Measurements from ENCODE around the gene MAPK11. TPM values are rescaled to one million over a fixed set of nuclear protein-coding genes. Genes with fewer than 3 reads are reported as not detected.

MAPK11 gene
- total and polyA plus RNA-seq, 9 of the 15 experiments (the other 6 are each of a cell fraction or from before 2014, with no cell fraction given) = 0.06 to 14.6 (median 5.3) TPM

DNA sequence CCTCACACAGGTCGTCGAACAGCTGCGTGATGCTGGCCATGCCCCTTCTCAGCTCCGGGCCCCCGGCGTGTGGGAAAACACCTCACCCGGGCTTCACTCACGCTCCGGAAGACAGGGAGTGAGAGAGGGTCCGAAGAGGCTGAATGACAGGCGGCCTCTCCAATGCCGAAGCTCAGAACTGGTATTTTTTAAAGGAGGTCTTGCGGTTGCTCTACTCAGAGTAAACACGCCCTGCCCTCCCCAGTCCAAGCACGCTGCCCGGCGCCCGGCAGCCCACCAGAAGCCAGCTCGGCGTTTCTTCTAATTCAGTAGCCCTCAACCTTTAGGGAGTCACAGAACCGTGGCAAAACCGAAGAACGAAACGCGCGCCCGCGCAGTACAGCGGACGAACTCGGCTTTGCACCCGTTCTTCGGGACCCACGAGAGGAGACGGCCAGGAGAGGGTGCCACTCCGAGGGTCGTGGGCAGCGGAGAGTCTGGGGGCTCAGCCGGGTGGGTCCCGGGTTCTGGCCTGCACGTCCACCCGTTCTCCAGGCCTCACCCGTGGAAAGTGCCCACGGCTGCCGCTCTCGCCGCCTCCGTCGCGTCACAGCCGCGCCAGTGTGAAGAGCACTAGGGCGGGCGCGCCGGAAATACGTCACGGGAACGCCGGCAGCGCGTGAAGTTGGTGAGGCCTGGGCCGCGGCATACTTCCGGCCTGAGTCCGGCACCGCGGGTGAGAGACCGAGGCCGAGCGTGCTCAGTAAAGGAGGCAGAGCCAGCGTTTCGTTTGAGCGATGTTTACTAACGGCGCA is 25.6 kb downstream of the MAPK11 start, which contains the start of gene TUBGCP6 (continued):
- TF ChIP-seq SMAD1 (IDR thresholded peaks at IDR 0.05; ENCODE audit: low read depth, low read length, partially characterized antibody) = no peak
- TF ChIP-seq PHF8 (IDR thresholded peaks at IDR 0.05; ENCODE audit: borderline replicate concordance, low read length) = peak; percentile 88; the same call in 1 of the 2 replicates
- no peak for TF ChIP-seq ZNF583 (CRISPR knock-in tag; IDR thresholded peaks at IDR 0.05)
- TF ChIP-seq, protein P1, sequence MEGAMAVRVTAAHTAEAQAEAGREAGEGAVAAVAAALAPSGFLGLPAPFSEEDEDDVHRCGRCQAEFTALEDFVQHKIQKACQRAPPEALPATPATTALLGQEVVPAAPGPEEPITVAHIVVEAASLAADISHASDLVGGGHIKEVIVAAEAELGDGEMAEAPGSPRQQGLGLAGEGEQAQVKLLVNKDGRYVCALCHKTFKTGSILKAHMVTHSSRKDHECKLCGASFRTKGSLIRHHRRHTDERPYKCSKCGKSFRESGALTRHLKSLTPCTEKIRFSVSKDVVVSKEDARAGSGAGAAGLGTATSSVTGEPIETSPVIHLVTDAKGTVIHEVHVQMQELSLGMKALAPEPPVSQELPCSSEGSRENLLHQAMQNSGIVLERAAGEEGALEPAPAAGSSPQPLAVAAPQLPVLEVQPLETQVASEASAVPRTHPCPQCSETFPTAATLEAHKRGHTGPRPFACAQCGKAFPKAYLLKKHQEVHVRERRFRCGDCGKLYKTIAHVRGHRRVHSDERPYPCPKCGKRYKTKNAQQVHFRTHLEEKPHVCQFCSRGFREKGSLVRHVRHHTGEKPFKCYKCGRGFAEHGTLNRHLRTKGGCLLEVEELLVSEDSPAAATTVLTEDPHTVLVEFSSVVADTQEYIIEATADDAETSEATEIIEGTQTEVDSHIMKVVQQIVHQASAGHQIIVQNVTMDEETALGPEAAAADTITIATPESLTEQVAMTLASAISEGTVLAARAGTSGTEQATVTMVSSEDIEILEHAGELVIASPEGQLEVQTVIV (CRISPR knock-in tag; IDR thresholded peaks at IDR 0.05; ENCODE audit: borderline replicate concordance) = no peak
- peak; percentile 64 for TF ChIP-seq TAF1 (IDR thresholded peaks at IDR 0.05; ENCODE audit: control insufficient read depth, extremely low read depth, insufficient read depth, low read length, severe bottlenecking)
- no peak for TF ChIP-seq DMBX1 (CRISPR knock-in tag; IDR thresholded peaks at IDR 0.05; ENCODE audit: borderline replicate concordance)
- no peak for TF ChIP-seq EGR1 (conservative IDR thresholded peaks at IDR 0.05)
- peak; percentile 98 for TF ChIP-seq MTA1 (IDR thresholded peaks at IDR 0.05; ENCODE audit: borderline replicate concordance)
- TF ChIP-seq MECOM (CRISPR knock-in tag; IDR thresholded peaks at IDR 0.05) = no peak
- TF ChIP-seq, protein P2, sequence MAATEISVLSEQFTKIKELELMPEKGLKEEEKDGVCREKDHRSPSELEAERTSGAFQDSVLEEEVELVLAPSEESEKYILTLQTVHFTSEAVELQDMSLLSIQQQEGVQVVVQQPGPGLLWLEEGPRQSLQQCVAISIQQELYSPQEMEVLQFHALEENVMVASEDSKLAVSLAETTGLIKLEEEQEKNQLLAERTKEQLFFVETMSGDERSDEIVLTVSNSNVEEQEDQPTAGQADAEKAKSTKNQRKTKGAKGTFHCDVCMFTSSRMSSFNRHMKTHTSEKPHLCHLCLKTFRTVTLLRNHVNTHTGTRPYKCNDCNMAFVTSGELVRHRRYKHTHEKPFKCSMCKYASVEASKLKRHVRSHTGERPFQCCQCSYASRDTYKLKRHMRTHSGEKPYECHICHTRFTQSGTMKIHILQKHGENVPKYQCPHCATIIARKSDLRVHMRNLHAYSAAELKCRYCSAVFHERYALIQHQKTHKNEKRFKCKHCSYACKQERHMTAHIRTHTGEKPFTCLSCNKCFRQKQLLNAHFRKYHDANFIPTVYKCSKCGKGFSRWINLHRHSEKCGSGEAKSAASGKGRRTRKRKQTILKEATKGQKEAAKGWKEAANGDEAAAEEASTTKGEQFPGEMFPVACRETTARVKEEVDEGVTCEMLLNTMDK (IDR thresholded peaks at IDR 0.05; ENCODE audit: borderline replicate concordance, insufficient read depth, low read depth, low read length, poor library complexity, severe bottlenecking) = no peak
- TF ChIP-seq, protein P3, sequence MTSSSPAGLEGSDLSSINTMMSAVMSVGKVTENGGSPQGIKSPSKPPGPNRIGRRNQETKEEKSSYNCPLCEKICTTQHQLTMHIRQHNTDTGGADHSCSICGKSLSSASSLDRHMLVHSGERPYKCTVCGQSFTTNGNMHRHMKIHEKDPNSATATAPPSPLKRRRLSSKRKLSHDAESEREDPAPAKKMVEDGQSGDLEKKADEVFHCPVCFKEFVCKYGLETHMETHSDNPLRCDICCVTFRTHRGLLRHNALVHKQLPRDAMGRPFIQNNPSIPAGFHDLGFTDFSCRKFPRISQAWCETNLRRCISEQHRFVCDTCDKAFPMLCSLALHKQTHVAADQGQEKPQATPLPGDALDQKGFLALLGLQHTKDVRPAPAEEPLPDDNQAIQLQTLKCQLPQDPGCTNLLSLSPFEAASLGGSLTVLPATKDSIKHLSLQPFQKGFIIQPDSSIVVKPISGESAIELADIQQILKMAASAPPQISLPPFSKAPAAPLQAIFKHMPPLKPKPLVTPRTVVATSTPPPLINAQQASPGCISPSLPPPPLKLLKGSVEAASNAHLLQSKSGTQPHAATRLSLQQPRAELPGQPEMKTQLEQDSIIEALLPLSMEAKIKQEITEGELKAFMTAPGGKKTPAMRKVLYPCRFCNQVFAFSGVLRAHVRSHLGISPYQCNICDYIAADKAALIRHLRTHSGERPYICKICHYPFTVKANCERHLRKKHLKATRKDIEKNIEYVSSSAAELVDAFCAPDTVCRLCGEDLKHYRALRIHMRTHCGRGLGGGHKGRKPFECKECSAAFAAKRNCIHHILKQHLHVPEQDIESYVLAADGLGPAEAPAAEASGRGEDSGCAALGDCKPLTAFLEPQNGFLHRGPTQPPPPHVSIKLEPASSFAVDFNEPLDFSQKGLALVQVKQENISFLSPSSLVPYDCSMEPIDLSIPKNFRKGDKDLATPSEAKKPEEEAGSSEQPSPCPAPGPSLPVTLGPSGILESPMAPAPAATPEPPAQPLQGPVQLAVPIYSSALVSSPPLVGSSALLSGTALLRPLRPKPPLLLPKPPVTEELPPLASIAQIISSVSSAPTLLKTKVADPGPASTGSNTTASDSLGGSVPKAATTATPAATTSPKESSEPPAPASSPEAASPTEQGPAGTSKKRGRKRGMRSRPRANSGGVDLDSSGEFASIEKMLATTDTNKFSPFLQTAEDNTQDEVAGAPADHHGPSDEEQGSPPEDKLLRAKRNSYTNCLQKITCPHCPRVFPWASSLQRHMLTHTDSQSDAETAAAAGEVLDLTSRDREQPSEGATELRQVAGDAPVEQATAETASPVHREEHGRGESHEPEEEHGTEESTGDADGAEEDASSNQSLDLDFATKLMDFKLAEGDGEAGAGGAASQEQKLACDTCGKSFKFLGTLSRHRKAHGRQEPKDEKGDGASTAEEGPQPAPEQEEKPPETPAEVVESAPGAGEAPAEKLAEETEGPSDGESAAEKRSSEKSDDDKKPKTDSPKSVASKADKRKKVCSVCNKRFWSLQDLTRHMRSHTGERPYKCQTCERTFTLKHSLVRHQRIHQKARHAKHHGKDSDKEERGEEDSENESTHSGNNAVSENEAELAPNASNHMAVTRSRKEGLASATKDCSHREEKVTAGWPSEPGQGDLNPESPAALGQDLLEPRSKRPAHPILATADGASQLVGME (CRISPR knock-in tag; IDR thresholded peaks at IDR 0.05) = no peak
- no peak for TF ChIP-seq GABPB2 (CRISPR knock-in tag; conservative IDR thresholded peaks at IDR 0.05)
- no peak for TF ChIP-seq ZNF274 (IDR thresholded peaks at IDR 0.05; ENCODE audit: borderline replicate concordance, low read depth, low read length)
- TF ChIP-seq, protein P4, sequence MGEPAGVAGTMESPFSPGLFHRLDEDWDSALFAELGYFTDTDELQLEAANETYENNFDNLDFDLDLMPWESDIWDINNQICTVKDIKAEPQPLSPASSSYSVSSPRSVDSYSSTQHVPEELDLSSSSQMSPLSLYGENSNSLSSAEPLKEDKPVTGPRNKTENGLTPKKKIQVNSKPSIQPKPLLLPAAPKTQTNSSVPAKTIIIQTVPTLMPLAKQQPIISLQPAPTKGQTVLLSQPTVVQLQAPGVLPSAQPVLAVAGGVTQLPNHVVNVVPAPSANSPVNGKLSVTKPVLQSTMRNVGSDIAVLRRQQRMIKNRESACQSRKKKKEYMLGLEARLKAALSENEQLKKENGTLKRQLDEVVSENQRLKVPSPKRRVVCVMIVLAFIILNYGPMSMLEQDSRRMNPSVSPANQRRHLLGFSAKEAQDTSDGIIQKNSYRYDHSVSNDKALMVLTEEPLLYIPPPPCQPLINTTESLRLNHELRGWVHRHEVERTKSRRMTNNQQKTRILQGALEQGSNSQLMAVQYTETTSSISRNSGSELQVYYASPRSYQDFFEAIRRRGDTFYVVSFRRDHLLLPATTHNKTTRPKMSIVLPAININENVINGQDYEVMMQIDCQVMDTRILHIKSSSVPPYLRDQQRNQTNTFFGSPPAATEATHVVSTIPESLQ (CRISPR knock-in tag; IDR thresholded peaks at IDR 0.05) = no peak

Measured in K562 (cell line).